CD4-positive, alpha-beta T cell treated with Interleukin-6 at 100 ng/mL for 8 hours (primary cell): ENCODE measurements around the gene PCDHGA10.
"Not testable (repeated sequence)": the region's sequence is repeated elsewhere in the genome, so short reads cannot be mapped to it uniquely, and the experiment has no call there.

Experiments used
- DNase-seq: peaks from one replicate; pipeline ENCODE4 v3.0.0-alpha.2; 2020; ENCODE audit warnings: mixed read lengths, low spot score

Gene PCDHGA10

DNA sequence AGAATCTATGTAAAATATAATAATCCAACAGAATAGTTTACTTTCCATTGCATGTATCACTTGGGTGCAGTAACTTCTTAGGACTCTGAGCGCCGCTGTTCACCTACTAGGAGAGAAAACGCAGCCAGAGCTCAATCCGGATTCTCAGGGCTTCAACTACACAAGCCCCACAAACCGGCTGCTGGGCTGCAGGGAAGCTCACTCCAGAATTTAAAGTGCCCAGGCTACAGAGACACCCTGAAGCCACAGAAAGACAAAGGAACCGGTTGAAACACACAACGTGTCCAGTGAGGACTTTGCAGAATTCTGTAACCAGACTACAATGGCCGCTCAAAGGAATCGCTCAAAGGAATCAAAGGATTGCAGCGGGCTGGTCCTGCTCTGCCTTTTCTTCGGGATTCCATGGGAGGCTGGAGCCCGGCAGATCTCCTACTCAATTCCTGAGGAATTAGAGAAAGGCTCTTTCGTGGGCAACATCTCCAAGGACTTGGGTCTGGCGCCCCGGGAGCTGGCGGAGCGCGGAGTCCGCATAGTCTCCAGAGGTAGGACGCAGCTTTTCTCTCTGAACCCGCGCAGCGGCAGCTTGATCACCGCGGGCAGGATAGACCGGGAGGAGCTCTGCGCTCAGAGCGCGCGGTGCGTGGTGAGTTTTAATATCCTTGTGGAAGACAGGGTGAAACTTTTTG is at the start of gene PCDHGA10:
Gene PCDHGA10, plus strand, starts transcription at position 134 of the 686 bp plus-strand sequence. Its CDS starts 189 bp downstream, at position 323.
- peak; percentile 53 for DNase-seq

DNA sequence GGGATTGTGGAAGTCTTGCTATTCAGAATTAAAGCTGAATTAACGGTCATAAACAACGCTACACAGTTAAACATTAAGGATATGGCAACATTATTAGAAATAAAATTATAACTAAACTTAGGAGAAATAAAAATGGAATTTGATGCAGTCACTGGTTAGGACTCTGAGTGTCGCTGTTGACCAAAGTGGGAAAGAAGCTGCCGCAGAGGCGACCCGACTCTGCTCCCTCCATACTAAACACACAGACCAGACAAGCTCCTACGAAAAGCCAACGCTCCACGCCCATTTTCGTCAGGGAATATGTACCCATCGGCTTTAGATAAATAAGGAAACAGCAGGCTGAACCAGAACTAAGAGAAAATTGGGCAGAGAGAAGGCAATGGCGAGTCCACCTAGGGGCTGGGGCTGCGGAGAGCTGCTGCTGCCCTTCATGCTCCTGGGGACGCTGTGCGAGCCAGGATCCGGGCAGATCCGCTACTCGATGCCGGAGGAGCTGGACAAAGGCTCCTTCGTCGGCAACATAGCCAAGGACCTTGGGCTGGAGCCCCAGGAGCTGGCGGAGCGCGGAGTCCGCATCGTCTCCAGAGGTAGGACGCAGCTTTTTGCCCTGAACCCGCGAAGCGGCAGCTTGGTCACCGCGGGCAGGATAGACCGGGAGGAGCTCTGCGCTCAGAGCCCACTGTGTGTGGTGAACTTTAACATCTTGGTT is 48.7 kb upstream of the PCDHGA10 start, which contains the start of gene PCDHGA5:
Gene PCDHGA5, plus strand, starts transcription at position 211 of the 709 bp plus-strand sequence. Its CDS starts 169 bp downstream, at position 380.
- no peak for DNase-seq

DNA sequence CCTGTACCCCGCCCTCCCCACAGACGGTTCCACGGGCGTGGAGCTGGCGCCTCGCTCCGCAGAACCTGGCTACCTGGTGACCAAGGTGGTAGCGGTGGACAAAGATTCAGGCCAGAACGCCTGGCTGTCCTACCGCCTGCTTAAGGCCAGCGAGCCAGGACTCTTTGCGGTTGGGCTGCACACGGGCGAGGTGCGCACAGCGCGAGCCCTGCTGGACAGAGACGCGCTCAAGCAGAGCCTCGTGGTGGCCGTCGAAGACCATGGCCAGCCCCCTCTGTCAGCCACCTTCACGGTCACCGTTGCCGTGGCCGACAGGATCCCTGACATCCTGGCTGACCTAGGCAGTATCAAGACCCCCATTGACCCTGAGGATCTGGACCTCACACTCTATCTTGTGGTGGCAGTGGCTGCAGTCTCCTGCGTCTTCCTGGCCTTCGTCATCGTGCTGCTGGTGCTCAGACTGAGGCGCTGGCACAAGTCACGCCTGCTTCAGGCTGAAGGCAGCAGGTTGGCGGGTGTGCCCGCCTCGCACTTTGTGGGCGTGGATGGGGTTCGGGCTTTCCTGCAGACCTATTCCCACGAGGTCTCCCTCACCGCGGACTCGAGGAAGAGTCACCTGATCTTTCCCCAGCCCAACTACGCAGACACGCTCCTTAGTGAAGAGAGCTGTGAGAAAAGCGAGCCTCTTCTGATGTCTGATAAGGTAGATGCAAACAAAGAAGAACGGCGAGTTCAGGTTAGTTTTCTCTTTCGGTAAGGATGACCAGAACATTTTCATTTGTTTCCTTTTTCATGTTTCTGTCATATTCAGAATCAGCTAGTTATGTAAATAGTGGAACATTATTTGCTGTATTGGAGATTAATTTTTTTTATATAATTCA is 46.5 kb upstream of the PCDHGA10 start:
- no peak for DNase-seq

DNA sequence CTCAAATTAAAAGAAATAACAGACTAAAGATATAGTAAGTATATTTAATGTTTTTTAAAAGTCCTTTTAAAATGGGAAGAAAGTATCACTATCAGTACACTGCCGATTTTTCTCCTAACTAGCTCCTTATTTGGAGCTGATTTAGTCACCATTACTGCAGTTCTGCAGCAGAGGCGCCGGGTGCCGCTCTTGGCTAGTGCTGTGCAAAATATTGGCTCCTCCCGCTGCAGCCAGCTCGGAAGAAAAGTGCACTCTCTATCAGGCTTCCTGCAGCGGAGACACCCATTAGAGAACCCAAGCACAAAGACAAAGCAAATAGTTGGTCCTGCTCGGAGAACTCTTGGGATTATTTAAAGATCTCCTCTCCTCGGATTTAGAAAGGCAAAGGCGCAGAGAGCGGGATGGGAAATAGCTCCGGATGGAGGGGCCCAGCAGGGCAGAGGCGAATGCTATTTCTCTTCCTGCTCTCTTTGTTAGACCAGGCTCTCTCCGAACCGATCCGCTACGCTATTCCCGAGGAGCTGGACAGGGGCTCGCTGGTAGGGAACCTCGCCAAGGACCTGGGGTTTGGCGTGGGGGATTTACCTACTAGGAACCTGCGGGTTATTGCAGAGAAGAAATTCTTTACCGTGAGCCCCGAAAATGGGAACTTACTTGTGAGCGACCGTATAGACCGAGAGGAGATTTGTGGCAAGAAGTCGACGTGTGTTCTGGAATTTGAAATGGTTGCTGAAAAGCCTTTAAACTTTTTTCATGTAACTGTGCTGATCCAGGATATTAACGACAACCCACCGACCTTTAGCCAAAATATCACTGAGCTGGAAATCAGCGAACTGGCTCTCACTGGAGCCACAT is 42.6 kb upstream of the PCDHGA10 start, which contains the start of gene PCDHGB3:
Gene PCDHGB3, plus strand, starts transcription at position 249 of the 855 bp plus-strand sequence. Its CDS starts 153 bp downstream, at position 402.
- no peak for DNase-seq

DNA sequence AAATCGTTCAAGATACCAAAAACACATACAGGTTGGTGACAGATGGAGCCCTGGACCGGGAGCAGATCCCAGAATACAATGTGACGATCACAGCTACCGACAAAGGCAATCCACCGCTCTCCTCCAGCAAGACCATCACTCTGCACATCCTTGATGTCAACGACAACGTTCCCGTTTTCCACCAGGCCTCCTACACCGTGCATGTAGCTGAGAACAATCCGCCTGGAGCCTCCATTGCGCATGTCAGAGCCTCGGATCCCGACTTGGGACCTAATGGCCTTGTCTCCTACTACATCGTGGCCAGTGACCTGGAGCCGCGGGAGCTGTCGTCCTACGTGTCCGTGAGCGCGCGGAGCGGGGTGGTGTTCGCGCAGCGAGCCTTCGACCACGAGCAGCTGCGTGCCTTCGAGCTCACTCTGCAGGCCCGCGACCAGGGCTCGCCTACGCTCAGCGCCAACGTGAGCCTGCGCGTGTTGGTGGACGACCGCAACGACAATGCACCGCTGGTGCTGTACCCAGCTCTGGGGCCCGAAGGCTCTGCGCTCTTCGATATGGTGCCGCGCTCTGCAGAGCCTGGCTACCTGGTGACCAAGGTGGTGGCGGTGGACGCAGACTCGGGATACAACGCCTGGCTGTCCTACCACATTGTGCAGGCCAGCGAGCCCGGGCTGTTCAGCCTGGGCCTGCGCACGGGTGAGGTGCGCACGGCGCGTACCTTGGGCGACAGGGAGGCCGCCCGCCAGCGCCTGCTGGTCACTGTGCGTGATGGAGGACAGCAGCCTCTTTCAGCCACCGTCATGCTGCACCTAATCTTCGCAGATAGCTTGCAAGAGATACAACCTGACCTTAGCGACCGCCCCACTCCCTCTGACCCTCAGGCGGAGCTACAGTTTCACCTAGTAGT is 41.0 kb upstream of the PCDHGA10 start:
- DNase-seq: no peak

DNA sequence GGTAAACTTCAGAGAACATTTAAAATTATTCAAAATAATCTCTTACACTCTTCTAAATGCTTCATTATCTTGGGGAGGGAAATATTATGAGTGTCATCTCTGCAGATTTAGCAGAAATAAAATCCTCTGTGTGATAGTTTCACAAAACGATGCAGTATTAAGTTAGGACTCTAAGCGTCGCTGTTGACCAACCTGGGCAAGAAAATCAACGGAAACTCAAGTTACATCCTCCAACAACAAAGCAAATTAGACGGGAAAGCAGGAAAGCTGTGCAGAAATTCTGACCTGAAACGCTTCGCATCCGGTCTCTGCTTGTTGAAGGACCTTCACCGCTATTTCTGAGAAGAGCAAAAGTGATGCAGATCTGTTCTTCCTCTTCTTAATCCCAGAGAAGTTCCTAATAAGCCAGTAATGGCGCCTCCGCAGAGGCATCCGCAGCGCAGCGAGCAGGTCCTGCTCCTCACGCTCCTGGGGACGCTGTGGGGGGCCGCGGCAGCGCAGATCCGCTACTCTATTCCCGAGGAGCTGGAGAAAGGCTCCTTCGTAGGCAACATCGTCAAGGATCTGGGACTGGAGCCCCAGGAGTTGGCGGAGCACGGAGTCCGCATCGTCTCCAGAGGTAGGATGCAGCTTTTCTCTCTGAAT is 39.0 kb upstream of the PCDHGA10 start, which contains the start of gene PCDHGA6:
Gene PCDHGA6, plus strand, starts transcription at position 219 of the 645 bp plus-strand sequence. Its CDS starts 193 bp downstream, at position 412.
- DNase-seq: no peak

DNA sequence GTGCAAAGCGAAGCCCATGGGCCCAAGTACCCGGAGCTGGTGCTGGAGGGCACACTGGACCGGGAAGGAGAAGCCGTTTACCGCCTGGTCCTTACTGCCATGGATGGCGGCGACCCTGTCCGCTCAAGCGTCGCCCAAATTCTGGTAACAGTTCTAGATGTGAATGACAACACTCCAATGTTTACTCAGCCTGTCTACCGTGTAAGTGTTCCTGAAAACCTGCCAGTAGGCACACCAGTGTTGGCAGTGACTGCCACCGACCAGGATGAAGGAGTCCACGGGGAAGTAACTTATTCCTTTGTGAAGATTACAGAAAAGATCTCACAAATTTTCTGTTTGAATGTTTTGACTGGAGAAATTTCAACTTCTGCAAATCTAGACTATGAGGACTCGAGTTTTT is 38.2 kb upstream of the PCDHGA10 start:
- no peak for DNase-seq

DNA sequence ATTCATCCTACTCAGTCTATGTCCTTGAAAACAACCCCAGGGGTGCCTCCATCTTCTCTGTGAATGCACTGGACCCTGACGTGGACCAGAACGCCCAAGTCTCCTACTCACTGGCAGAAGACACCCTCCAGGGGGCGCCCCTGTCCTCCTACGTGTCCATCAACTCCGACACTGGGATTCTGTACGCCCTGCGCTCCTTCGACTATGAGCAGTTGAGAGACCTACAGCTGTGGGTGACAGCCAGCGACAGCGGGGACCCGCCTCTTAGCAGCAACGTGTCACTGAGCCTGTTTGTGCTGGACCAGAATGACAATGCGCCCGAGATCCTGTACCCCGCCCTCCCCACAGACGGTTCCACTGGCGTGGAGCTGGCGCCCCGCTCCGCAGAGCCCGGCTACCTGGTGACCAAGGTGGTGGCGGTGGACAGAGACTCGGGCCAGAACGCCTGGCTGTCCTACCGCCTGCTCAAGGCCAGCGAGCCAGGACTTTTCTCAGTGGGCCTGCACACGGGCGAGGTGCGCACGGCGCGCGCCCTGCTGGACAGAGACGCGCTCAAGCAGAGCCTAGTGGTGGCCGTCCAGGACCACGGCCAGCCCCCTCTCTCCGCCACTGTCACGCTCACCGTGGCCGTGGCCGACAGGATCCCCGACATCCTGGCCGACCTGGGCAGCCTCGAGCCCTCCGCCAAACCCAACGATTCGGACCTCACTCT is 37.2 kb upstream of the PCDHGA10 start:
- DNase-seq: not testable (repeated sequence)

DNA sequence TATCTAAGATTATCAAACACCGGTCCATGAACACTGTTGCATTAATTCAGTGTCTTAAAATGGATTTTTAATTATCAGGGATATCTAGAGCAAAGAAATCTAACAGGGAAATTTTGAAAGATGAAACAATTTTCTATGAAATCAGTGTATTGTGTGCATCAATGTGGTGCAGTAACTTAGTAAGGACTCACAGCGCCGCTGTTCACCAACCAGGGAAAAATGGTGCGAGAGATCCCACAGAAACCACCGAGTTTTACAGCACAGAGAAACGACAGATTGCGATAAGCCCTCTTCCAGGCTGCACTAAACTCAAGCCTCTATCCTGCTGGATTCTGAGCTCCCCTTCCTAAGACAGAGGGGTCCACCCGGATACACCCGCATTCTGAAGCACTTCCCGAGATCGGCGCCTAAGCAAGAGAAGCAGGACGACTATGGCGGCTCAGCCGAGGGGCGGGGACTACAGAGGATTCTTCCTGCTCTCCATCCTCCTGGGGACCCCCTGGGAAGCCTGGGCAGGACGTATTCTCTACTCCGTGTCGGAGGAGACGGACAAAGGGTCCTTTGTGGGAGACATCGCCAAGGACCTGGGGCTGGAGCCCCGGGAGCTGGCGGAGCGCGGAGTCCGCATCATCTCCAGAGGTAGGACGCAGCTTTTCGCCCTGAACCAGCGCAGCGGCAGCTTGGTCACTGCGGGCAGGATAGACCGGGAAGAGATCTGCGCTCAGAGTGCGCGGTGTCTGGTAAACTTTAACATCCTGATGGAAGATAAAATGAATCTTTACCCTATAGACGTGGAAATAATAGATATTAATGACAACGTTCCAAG is 30.1 kb upstream of the PCDHGA10 start, which contains the start of gene PCDHGA7:
Gene PCDHGA7, plus strand, starts transcription at position 274 of the 826 bp plus-strand sequence. Its CDS starts 158 bp downstream, at position 432.
- DNase-seq: no peak

DNA sequence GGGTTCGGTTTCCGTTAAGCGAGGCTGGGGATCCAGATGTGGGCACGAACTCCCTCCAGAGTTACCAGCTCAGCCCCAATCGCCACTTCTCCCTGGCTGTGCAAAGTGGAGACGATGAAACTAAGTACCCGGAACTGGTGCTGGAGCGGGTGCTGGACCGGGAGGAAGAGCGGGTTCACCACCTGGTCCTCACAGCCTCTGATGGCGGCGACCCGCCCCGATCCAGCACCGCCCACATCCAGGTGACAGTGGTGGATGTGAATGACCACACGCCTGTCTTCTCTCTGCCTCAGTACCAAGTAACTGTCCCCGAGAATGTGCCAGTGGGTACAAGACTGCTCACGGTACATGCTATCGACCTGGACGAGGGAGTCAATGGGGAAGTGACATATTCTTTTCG is 29.4 kb upstream of the PCDHGA10 start:
- no peak for DNase-seq

DNA sequence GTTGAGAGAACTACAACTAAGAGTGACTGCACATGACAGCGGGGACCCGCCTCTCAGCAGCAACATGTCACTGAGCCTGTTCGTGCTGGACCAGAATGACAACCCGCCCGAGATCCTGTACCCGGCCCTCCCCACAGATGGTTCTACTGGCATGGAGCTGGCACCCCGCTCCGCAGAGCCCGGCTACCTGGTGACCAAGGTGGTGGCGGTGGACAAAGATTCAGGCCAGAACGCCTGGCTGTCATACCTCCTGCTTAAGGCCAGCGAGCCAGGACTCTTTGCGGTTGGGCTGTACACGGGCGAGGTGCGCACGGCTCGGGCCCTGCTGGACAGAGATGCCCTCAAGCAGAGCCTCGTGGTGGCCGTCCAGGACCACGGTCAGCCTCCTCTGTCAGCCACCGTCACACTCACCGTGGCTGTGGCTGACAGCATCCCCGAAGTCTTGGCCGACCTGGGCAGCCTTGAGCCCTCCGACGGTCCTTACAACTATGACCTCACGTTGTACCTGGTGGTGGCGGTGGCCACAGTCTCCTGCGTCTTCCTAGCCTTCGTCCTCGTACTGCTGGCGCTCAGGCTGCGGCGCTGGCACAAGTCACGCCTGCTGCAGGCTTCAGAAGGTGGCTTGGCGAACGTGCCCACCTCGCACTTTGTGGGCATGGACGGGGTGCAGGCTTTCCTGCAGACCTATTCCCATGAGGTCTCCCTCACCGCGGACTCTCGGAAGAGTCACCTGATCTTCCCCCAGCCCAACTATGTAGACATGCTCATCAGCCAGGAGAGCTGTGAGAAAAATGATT is 28.1 kb upstream of the PCDHGA10 start:
- DNase-seq: no peak

DNA sequence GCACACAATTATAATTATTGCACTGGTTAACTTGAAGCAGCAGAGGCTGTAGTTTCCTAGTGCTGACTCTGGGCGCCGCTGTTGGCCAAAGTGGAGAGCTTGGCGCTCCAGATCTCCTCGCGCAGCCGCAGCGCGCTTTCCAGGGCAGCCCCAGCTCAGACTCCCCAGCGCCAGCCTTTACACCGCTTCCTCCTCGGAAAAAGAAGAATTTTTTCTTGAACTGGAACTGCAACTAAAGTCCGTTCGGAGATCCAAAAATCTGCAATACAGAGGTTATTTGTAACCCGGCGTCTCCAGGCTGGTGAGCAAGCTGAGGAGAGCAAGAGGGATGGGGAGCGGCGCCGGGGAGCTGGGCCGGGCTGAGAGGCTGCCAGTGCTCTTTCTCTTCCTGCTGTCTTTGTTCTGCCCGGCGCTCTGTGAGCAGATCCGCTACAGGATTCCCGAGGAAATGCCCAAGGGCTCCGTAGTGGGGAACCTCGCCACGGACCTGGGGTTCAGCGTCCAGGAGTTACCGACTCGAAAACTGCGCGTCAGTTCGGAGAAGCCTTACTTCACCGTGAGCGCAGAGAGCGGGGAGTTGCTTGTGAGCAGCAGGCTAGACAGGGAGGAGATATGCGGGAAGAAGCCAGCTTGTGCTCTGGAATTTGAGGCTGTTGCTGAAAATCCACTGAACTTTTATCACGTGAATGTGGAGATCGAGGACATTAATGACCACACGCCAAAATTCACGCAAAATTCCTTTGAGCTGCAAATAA is 25.1 kb upstream of the PCDHGA10 start, which contains the start of gene PCDHGB4:
Gene PCDHGB4, plus strand, starts transcription at position 142 of the 755 bp plus-strand sequence. Its CDS starts 187 bp downstream, at position 329.
- peak; percentile 8 for DNase-seq

DNA sequence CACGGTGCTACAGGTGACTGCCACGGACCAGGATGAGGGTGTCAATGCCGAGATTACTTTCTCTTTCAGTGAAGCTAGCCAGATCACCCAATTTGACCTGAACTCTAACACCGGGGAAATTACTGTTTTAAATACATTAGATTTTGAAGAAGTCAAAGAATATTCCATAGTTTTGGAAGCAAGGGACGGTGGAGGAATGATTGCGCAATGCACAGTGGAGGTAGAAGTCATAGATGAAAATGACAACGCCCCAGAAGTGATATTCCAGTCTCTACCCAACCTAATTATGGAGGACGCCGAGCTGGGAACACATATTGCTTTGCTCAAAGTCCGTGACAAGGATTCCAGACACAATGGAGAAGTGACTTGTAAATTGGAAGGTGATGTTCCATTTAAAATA is 24.1 kb upstream of the PCDHGA10 start:
- DNase-seq: no peak

DNA sequence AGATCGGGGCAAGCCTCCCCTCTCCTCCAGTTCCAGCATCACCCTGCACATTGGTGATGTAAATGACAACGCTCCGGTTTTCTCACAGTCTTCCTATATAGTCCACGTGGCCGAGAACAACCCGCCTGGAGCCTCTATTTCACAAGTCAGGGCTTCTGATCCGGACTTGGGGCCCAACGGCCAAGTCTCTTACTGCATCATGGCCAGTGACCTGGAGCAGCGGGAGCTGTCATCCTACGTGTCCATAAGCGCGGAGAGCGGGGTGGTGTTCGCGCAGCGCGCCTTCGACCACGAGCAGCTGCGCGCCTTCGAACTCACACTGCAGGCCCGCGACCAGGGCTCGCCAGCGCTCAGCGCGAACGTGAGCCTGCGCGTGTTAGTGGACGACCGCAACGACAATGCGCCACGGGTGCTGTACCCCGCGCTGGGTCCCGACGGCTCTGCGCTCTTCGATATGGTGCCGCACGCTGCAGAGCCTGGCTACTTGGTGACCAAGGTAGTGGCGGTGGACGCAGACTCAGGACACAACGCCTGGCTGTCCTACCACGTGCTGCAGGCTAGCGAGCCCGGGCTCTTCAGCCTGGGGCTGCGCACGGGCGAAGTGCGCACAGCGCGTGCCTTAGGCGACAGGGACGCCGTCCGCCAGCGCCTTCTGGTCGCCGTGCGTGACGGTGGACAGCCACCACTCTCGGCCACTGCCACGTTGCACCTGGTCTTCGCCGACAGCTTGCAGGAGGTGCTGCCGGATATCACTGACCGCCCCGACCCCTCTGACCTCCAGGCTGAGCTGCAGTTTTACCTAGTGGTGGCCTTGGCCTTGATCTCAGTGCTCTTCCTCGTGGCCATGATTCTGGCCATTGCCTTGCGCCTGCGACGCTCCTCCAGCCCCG is 23.4 kb upstream of the PCDHGA10 start:
- DNase-seq: no peak
